ENCODE measurements around the gene GLTPD2.

GLTPD2 gene

GRCh38 chr17:4771519-4772234 is 17.1 kb upstream of the GLTPD2 start, which contains the start of gene TM4SF5:
TM4SF5 (plus strand) TSS chr17:4771886; CDS start chr17:4771923, 37 bp downstream.
- no peak for DNase-seq (ENCODE audit: low read depth)

- no peak for DNase-seq (ENCODE audit: low read depth)
Observed at GRCh38 chr17:4772235-4772613, 16.5 kb upstream of the GLTPD2 start.

GRCh38 chr17:4777969-4778760 is 10.6 kb upstream of the GLTPD2 start:
- no peak for DNase-seq (ENCODE audit: low read depth)

- DNase-seq (ENCODE audit: low read depth): no peak
Observed at GRCh38 chr17:4780325-4780955, 8.3 kb upstream of the GLTPD2 start.

GRCh38 chr17:4782652-4783051 is 6.1 kb upstream of the GLTPD2 start:
- DNase-seq (ENCODE audit: low read depth): no peak

GRCh38 chr17:4785311-4786105 is 3.3 kb upstream of the GLTPD2 start:
- DNase-seq (ENCODE audit: low read depth): no peak

- DNase-seq (ENCODE audit: low read depth): no peak
Observed at GRCh38 chr17:4786106-4786511, 2.7 kb upstream of the GLTPD2 start, which contains the start of gene VMO1. VMO1 (minus strand) TSS chr17:4786364; CDS start chr17:4786352, 12 bp downstream.

- DNase-seq (ENCODE audit: low read depth): no peak
Observed at GRCh38 chr17:4786516-4786915, 2.2 kb upstream of the GLTPD2 start.

GRCh38 chr17:4788159-4788806 is 481 bp upstream of the GLTPD2 start:
- no peak for DNase-seq (ENCODE audit: low read depth)

- DNase-seq (ENCODE audit: low read depth): no peak
Observed at GRCh38 chr17:4789701-4789950, 862 bp downstream of the GLTPD2 start.

- DNase-seq (ENCODE audit: low read depth): peak; percentile 55
Observed at GRCh38 chr17:4789951-4790704, 1.4 kb downstream of the GLTPD2 start.

- DNase-seq (ENCODE audit: low read depth): no peak
Observed at GRCh38 chr17:4790705-4791088, 1.9 kb downstream of the GLTPD2 start.

- DNase-seq (ENCODE audit: low read depth): no peak
Observed at GRCh38 chr17:4795168-4795567, 6.4 kb downstream of the GLTPD2 start.

- DNase-seq (ENCODE audit: low read depth): no peak
Observed at GRCh38 chr17:4796552-4796920, 7.8 kb downstream of the GLTPD2 start.

GRCh38 chr17:4800462-4801196 is 11.9 kb downstream of the GLTPD2 start:
- DNase-seq (ENCODE audit: low read depth): no peak

GRCh38 chr17:4802228-4802627 is 13.5 kb downstream of the GLTPD2 start, which contains the start of gene C17orf114:
C17orf114 (minus strand) TSS chr17:4802328.
- DNase-seq (ENCODE audit: low read depth): no peak

- DNase-seq (ENCODE audit: low read depth): no peak
Observed at GRCh38 chr17:4806456-4806776, 17.7 kb downstream of the GLTPD2 start.

GRCh38 chr17:4806777-4807604 is 18.2 kb downstream of the GLTPD2 start, which contains the start of gene PLD2:
PLD2 (plus strand) TSS chr17:4807152; CDS start chr17:4807773, 621 bp downstream.
- DNase-seq (ENCODE audit: low read depth): no peak

- no peak for DNase-seq (ENCODE audit: low read depth)
Observed at GRCh38 chr17:4807605-4808377, 19.0 kb downstream of the GLTPD2 start.
